ENCODE results near the gene CNGA1.
"Not testable (repeated sequence)": the region's sequence is repeated elsewhere in the genome, so short reads cannot be mapped to it uniquely, and the experiment has no call there.

The CNGA1 gene

DNA sequence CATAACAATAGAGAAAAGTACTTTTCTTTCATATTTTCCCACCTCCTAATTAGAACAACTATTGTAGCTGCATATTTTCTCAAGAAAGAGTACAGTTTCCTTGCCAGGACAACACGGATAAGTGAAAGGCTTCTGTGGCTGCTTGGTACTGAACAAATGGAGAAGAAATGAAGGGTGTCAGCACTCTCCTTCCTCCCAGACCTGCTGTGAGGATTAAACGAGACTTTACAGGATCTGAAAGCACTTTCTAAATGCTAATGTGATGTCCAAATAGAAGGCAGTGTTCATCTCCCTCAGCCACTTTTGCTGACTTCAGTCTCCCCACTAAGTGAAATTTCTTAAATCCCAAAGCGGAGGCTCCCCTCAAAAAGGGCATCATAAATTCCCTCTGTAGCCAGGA is 14.0 kb upstream of the CNGA1 start:
- no peak for DNase-seq (ENCODE audit: low read depth)

DNA sequence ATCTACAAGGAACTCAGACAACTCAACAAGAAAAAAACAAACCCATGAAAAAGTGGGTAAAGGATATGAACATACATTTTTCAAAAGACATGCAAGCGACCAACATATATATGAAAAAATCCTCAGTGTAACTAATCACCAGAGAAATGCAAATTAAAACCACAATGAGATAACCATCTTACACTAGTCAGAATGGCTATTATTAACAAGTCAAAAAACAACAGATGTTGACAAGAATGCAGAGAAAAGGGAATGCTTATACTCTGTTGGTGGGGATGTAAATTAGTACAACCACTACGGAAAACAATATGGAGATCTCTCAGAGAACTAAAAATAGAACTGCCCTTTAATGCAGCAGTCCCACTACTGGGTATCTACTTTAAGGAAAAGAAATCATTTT is 12.2 kb upstream of the CNGA1 start:
- no peak for DNase-seq (ENCODE audit: low read depth)

DNA sequence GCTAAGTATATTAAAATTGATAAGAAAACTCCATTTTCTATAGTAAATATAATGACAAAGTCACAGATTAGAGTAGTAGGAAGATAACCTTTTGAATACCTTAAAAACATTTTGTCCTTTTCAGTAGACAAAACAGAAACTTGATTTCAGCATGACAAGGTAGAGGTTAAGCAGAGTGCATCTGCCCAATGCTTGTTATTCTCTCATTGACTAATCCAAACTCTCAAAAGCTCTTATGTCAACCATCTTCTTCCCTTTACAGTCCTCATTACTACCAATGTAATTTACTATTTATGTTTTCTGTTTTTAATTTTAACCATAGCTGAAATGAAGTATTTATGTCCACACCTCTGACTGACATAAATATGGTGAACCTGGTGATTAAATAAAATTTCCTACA is 11.2 kb upstream of the CNGA1 start:
- no peak for DNase-seq (ENCODE audit: low read depth)

DNA sequence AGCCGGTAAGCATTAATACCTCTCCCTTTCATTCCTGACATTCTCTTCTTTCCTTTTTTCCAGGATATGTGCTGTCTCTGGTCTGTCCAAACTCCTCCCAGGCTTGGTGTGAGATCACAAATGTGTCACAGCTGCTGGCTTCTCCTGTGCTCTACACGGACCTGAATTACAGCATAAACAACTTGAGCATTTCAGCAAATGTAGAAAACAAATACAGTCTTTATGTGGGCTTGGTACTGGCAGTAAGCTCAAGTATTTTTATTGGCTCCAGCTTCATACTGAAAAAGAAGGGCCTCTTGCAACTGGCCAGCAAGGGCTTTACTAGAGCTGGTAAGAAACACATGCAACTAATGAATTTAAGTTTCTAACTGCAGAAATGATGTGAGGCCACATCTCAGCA is 8.5 kb upstream of the CNGA1 start:
- no peak for DNase-seq (ENCODE audit: low read depth)

DNA sequence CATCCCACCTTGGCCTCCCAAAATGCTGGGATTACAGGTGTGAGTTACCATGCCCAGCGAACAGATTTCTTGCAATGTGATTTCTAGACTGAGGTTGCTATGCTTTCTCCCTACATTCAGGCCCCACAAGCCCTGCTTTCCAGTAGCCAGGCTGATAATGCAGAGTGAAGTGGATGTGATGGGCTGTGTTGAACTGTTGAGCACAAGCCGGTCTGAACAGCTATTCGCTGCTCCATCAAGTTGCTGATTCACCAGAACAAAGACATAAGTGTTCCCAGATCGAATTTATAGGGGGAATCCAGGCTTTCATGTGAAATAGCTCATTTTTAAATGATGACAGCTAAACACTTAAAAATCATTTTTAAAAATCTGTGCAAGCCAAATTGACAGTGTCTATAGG is 8.0 kb upstream of the CNGA1 start:
- no peak for DNase-seq (ENCODE audit: low read depth)

DNA sequence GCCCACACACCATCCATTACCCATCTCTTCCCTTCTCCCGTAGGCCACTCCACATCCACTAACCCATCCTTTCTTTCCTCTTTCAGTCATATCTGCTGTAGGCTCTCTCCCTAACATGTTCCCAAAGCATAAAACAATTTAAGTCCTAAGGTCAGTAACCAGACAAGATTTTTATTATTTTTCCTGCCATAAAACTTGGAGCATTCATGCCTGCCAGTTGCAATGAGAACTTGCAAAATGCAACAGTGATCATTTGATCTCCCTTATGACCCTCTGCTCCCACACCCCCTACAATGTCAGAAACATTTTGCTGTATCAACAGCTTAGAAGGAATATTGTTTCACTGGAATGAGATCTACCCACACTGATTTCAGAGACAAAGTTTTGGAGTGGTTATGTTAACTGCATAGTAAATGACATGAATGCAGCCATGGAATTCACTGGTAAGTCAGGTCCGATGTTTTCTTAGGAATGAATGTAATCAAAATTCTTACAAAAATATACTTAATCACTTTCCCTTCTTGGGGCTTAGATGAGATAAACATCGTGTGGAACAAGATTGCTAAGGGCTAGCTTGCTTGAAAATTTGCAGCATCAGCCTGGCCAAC is 5.8 kb upstream of the CNGA1 start:
- DNase-seq (ENCODE audit: low read depth): no peak

DNA sequence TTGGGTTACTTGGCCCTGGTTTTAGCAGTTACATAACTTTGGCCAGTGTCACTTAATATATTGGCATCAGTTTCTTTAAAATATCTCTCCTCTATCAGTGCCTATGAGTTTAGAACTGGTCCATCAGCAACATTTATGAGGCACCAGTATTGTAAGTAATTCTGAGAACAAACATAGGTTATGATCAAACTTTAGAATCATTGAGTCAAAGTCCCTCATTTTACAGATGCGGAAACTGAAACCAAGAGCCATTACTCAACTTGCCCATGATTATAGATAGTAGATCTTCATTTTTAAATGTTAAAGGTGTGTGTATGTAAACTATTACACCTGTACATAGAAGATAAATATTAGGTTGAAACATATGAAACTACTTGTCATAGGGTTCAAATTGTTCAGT is 4.6 kb upstream of the CNGA1 start:
- no peak for DNase-seq (ENCODE audit: low read depth)

DNA sequence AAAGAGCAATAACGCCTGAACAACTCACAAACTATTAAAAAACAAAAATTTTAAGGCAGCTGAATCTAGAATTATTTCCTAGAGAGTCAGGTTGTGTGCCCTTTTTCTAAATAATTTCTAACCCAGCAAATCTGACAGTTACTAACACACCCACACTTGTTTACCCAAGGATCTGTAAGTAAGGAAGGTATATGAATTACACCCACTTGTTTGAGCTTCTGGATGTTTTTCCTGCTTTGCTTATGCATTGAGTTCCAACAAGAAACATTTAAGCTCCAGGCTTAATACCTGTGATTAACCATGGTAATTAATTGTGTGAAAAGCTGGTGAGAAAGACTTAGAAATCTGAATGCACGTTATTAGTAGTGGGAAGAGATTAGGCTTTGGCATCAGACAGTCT is 1.6 kb upstream of the CNGA1 start:
- DNase-seq (ENCODE audit: low read depth): no peak

DNA sequence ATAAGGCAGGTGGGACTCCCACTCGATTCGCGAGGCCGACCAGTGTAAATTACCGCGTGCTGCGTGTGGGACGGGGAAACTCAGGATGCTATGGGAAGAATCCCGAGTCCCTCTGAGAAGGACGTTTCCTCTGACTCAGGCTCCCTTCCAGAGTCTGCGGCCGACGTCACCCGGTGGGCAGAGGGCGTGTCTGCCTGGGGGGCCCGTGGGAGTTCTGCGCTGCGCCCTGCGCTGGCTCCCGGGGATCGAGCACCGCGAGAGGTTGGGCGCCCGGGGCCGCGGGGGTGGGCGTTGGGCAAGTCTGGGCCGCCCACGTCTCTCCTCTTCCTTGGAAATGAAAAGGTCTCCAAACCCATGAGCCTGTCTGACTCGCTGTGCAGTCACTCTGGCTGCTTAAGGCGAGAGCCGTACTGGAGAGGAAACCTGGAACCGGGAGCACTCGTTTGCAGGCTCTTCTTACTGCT is 659 bp upstream of the CNGA1 start:
- no peak for DNase-seq (ENCODE audit: low read depth)

DNA sequence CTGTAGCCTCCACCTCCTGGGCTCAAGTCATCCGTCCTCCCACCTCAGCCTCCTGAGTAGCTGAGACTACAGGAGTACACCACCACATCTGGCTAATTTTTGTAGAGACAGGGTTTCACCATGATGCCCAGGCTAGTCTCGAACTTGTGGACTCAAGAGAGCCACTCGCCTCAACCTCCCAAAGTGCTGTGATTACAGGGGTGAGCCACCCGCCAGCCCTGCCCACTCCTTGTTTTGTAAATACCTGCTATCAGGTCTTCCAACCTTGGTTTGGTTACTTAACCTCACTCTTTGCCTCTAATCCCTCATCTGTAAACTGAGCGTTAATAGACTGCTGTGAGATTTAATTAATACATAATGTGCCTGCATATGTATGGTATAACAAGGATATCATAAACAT is 803 bp downstream of the CNGA1 start:
- no peak for DNase-seq (ENCODE audit: low read depth)

DNA sequence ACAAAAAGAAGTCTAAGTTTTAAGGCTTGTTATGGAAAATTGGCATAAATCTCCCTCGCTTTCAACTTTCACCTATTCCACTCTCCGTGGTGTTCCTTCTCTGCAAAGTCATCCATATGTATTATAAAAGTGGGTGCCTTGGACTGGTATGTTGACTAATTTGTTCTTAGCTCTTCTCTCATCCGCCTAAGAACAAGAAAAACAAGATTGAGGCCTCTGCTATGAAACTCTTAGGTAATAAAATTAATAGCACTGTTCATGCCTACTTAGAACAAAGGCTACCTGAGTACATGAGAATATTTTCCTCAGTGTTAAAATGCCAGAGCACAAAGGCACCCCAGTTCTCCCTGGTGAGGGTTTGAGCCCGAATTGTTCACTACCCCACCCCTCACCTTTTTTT is 1.3 kb downstream of the CNGA1 start:
- DNase-seq (ENCODE audit: low read depth): no peak

DNA sequence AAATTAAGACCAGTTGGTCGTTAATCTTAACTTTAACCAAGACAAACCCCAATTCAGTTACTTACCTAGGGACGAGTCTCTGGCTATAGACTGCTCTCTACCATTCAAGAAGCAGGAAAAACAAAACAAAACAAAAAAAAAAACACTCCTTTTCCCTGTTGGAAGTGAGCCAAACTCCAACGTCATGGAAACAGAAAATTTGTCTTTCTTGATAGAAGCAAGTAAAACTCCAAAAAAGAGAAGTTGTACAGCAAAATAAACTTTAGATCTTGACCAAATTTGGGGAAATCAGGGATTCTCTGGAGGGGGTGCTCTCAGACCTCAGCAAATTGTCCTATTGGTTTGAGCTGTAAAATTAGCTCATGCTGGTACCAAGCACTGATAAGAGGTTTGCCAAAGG is 3.7 kb downstream of the CNGA1 start:
- DNase-seq (ENCODE audit: low read depth): no peak

DNA sequence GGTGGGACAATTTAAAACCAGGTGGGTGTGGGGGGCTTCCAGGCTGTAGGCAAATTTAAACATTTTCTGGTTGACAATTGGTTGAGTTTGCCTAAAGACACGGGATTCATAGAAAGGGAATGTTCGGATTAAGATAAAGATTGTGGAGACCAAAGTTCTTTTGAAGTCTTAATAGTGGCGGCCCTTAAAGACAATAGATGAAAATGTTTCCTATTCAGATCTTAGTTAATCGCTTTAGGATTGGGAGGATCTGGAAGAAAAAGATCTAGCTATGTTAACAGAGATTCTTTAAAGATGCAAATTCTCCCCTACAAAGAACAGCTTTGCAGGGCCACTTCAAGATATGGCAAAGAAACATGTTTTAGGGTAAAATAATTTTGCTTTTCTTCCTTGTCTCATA is 4.8 kb downstream of the CNGA1 start:
- no peak for DNase-seq (ENCODE audit: low read depth)

DNA sequence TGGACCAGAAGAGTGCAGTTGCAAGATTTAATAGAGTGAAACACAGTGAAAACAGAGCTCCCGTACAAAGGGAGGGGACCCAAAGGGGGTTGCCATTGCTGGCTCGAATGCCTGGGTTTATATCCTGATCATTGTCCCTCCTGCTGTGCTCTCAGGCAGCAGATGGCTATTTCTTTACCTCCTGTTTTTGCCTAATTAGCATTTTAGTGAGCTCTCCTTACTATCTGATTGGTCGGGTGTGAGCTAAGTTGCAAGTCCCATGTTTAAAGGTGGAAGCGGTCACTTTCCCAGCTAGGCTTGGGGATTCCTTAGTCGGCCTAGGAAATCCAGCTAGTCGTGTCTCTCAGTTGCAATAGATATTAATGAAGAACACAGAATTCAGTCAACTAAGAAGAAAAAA is 5.6 kb downstream of the CNGA1 start:
- DNase-seq (ENCODE audit: low read depth): not testable (repeated sequence)

DNA sequence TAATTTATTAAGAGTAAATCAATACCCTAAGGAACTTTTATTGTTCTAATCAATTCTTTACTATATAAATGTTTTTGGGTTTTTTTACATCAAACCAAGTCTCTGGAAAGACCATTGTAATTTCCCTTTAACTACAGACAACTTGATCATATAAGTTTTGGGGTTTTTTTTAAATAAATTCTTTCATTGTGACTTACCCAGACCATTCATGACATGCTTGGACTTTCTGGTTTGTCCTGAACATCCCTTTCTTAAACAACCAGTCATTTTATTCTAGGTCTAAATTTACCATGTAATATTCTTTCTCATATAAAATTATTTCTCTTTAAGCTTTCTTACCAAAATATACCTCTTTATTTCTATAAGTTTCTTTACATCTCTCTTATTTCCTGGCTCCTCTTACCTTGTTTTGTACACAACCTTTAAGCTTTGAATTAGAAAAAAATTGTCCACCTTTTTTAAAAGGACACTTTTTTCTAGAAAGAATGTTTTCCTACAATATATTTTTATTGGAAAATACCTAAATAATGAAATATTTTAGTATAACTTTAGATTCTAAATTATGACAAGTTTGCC is 8.4 kb downstream of the CNGA1 start:
- DNase-seq (ENCODE audit: low read depth): no peak

DNA sequence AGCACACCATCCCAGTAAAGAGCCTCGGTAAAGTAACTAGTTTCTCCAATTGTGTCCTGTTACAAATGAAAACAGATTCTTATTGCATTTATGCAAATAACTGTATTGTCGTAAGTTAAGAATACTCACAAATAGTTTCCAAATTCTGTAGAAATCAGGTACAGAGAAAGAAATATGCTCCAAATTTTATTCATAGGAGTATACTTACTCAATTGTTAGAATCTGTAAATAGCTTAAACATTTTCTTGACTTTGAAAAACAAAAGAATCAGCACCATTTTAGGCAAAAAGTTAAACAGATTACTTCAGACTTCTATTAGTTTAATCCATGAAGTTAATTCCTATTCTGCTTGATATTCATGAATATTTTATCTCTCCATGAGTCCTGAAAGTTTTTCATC is 10.7 kb downstream of the CNGA1 start:
- no peak for DNase-seq (ENCODE audit: low read depth)

DNA sequence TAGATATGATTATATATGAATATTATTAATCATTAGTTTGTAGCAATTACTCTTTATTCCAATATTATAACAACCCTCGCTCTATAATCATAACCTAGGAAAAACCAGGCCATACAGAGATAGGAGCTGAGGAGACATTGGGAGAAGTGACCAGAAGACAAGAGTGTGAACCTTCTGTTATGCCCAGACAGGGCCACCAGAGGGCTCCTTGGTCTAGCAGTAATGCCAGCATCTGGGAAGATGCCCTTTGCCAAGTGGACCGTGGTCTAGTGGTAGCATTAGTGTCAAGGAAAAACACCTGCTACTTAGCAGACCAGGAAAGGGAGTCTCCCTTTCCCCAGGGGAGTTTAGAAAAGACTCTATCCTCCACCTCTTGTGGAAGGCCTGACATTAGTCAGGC is 12.9 kb downstream of the CNGA1 start:
- DNase-seq (ENCODE audit: low read depth): not testable (repeated sequence)

DNA sequence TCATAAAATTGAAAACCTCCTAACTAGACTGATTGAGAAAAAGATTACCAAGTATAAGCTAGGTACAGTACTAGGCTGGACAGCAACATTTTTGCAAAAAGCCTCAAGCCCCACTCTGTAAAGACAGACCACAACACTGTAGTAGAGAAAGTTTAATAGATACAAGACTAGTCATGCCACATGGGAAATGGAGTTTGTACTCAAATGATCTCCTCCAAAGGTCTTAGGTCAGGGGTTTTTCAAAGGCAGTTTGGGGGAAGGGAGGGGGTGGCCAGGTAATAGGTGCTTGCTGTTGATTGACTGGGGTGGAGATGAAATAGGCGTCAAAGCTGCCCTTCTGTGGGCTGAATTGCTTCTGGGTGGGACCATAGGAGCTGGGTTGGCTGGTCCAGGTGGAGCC is 14.2 kb downstream of the CNGA1 start:
- DNase-seq (ENCODE audit: low read depth): no peak

DNA sequence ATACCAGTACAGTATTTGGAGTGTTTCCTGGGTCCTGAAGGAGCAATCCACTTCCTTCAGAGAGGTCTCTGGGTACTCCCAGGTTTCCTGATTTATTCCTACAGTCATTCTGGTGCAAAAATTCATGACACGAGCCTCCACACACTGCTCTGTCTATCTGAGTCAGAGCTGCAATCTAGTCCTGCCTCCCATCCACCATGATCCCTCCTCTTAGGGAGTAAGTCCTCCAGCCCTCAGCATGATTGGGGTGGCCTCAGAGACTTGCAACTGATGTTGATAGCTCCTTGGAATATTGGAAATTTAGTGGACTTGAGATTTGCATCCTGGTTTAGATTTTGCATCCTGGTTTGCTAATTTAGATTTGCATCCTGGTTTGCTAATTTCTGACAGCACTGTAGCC is 20.5 kb downstream of the CNGA1 start:
- no peak for DNase-seq (ENCODE audit: low read depth)

DNA sequence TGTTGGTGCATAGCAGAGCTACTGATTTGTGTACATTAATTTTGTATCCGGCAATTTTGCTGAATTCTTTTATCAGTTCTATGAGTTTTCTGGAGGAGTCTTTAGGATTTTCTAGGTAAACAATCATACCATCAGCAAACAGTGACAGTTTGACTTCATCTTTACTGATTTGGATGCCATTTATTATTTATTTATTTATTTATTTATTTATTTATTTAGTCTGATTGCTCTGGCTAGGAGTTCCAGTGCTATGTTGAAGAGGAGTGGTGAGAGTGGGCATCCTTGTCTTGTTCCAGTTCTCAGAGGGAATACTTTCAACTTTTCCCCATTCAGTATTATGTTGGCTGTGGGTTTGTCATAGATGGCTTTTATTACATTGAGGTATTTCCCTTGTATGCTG is 24.0 kb downstream of the CNGA1 start:
- DNase-seq (ENCODE audit: low read depth): not testable (repeated sequence)

DNA sequence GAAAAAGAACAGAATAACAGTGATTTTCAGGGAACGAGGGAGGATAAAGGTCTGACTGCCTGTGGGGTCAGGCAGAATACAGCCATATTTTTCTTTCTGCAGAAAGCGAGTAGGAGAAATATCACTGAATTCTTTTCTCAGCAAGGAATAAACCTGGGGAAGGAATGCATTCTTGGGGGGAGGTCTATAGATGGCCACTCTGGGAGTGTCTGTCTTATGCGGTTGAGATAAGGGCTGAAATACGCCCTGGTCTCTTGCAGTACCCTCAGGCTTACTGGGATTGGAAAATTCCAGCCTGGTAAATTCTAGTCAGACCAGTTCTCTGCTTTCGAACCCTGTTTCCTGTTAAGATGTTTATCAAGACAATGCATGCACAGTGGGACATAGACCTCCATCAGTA is 26.3 kb downstream of the CNGA1 start:
- DNase-seq (ENCODE audit: low read depth): no peak

DNA sequence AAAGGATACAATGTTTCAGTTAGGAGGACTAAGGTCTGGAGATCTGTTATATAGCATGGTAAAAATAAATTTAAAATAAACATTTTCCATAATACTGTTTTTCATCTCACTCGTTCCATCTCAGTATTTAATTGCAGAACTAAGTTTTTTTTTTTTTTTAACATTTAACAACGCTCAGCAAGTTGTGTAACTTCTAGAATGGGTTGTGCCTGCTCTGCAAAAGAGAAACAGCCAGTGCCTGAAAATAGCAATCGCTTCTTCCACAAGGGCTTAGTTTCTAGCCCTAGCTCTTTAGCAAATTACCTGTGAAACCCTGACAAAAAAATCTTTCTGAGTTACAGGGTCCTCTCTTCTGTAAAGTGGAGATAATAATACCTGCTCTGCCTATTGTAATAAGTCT is 41.9 kb downstream of the CNGA1 start:
- DNase-seq (ENCODE audit: low read depth): no peak

DNA sequence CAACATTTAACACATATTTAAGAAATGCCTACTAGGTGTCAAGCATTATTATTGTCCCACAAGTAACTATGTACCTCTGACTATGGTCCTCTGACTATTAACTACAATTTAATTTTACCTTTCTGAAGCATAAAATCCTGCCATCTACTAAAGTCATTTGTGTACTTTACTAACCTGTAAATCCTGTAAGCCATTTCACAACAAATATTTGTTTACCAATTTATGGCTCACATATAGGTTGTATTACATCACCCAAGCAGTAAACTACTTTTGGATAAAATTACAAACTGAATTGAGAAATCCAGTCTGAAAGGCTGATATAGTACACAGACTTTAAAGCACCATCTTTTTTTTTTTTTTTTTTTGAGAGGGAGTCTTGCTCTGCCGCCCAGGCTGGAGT is 43.8 kb downstream of the CNGA1 start:
- no peak for DNase-seq (ENCODE audit: low read depth)

DNA sequence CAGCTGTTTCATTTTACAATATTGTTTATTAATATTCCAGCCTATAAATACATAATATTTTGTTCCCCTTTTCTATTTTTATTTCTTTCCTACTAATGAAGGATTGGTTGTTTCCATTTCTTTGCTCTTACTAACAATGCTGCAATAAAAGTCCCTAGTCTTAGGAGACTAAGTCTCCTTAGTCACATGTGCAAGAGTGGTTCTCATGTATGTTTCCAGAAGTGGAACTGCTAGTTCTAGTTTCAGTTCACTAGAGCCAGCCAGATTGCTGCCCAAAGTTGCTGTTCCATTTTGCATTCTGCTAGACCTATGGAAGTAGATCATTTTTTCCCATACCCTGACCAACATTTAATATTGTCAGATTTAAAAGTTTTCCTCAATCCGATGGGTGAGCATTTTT is 44.3 kb downstream of the CNGA1 start:
- no peak for DNase-seq (ENCODE audit: low read depth)

DNA sequence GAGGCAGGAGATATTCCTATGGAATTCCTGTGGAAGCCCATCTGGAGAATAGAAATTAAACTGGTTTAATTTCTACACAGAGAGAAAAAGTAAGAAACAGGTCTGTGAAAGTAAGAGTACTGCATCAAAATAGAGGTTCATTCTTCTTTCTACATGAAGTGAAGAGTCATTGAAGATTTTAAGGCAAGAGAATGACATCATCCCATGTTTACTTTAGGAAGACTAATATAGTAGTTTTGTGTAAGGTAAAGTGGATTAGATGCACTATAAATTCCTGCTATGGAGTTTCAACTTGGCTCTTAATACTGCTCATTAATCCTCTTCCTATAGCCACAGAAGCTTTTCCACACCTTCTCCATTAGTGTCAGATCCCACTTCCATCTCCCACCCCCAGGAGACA is 47.6 kb downstream of the CNGA1 start:
- DNase-seq (ENCODE audit: low read depth): no peak

Measured in HS-27A (cell line).